GM12872 (cell line): ENCODE data around the gene DESI1.

Source experiments
- CTCF ChIP-seq: IDR thresholded peaks from 3 replicates; pipeline ENCODE4 v1.5.1; 2011; ENCODE audit warnings: low read depth, mild to moderate bottlenecking, low read length, moderate library complexity; ENCODE audit not compliant: insufficient read depth

DESI1 gene

GRCh38 chr22:41567512-41567768, 53.4 kb downstream of the DESI1 start:
- no peak for TF ChIP-seq CTCF

DNA sequence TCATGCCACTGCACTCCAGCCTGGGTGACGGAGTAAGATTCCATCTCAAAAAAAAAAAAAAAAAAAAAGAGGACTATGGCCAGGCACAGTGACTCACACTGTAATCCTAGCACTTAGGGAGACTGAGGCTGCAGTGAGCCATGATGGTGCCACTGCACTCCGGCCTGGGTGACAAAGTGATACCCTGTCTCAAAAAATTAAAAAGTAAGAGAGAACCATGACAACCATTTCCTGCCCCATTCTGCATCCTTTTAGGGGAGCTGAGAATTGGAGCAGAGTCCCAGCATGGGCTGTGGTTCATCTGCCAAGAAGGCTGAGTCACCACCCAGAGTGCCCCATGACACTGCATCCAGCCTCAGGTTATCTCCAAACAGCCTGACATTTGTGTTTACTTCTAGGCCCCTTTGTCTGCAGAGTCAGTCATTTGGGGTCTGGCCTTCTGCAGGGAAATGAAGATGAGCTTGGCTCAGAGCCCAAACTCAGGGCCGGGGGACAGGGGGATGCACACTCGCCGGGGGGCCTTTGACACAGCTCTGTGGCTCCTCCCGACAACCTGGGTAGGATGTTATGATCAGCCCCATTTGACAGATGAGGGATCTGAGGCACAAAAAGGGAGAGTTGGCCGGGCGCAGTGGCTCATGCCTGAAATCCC, 55.3 kb downstream of the DESI1 start:
- no peak for TF ChIP-seq CTCF

GRCh38 chr22:41564563-41564962, 56.3 kb downstream of the DESI1 start:
- TF ChIP-seq CTCF, result no peak

GRCh38 chr22:41563051-41563711, 57.7 kb downstream of the DESI1 start:
- TF ChIP-seq CTCF, result no peak

GRCh38 chr22:41562461-41562860, 58.4 kb downstream of the DESI1 start:
- no peak for TF ChIP-seq CTCF

DNA sequence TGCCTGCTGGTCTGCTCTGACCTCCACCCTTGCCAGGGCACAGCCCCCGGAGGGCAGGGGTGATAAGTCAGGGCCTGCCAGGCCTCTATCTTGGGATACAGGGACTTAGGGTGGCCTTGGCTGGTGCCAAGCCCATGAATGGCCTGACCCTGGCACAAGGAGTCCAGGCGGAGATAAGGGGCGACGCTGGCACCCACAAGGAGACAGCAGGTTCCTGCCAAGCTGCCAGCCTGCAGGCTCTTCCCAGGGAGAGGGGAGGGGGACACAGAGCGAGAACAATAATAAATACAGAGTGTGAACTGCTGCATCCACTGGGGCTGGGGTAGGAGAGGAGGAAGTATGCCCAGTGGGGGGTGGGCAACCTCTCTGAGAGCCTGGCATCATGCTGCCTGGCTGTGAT, 59.1 kb downstream of the DESI1 start:
- no peak for TF ChIP-seq CTCF

DNA sequence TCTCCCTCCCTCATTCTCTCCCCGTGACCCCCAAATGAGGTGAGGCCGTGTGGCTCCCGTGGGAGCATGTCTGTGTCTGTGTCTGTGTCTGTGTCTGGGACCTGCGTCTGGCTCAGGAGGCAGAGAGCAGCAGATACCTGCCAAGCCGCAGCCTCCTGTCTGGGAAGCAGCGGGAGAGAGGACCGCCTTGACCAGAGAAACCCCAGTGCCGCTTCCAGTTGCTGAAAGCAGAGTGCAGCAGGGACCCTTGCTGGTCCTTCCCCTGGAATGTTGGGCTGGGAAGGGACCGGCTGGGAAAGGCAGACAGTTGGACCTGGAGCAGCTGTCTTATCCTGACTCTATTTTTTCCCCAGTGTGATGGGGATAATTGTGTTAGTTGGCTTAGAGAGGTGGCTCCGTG, 59.5 kb downstream of the DESI1 start:
- no peak for TF ChIP-seq CTCF

GRCh38 chr22:41560095-41560471, 60.8 kb downstream of the DESI1 start:
- TF ChIP-seq CTCF, result no peak
